Measurements from ENCODE around the gene FERMT2.

The FERMT2 gene

GRCh38 chr14:52860209-52860608, 90.6 kb downstream of the FERMT2 start:
- DNase-seq, result no peak

DNA sequence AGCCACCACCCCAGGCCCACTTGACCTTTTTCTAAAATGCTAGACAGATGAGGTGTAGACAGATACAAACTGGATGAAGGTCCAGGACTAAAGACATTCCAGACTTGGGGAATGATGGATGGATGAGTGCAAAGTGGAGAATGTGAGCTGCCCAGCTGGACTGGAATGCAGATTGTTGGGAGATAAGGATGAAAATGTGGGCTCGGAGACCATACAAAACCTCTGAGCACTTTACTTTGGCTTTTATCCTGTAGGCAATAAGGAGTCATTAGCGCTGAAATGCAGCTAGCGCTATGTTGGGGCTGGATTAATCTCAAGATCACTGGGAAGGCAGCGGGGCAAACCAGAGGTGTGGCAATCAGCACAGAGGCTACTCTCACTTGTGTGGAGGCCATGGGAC, 94.7 kb downstream of the FERMT2 start:
- no peak for DNase-seq

DNA sequence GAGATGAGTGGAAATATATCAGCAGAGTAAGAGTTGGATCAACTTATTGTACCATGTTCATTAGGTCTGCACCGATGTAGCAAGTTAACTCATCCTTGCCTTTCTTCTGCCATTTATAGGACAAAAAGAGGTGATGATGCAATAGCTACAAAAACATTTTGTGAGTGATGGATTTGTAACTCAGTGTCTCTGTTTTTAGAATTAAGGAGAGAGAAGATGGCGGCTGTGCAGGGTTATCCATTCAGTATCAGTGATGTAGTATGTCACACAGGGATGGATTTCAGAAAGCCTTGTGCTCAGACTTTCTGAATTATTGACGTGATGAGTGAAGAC, 97.4 kb downstream of the FERMT2 start:
- no peak for DNase-seq

- no peak for DNase-seq
Measured at GRCh38 chr14:52852810-52853521, 97.9 kb downstream of the FERMT2 start.

DNA sequence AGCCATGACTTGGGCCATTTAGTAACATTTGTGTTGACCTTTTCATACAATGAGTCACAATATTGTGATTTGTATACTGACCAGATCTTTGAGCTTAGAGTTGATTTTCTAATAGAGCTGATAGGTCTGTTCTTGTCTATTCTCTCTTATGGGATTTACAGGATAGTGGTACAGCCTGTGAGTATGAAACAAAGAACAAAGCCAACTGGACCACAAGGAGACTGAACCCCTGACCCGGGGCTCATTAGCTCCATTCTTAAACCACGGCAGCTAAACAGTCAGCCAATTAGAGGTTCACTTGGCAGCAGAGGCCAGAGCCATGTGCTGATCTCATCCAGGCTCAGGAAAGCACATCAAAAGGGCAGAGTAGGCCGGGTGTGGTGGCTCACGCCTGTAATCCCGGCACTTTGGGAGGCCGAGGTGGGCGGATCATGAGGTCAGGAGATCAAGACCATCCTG, 100.4 kb downstream of the FERMT2 start:
- DNase-seq, result no peak

DNA sequence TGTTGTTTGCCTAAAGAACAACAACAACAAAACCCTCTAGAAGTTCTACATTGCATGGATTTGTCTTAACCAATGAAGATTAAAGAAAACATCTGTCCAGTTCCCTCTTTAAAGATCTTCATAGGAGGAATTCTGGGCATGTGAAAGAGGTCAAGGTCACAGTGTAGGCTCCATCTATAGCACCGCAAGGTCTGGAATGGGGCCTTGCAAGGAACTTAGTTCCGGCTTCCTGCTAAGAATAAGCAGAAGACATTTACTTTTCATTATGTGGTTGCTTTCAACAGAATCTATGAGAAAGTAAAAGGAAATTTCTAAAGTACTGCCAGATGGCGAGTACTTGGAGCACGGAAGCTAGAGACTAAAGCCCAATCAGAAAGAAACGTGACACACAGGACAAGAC, 102.2 kb downstream of the FERMT2 start:
- no peak for DNase-seq

DNA sequence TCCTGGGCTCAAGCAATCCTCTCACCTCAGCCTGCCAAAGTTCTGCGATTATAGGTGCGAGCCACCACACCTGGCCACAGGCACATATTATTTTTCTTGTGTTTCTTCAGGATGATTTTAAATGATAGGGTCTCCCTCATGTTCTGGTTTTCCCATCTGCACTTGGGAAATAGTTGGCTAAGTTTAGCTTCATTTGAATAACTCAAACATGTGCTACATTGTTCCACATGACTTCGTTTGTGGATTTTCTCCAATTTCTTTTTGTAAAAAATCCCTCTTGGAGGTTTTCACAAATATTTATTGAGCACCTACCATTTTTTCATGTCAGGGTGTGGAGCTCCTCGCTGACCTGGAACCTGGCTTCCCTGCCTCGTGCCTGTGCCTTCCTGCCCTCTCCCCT, 104.3 kb downstream of the FERMT2 start:
- DNase-seq, result no peak

GRCh38 chr14:52845081-52845480, 105.8 kb downstream of the FERMT2 start:
- no peak for DNase-seq

DNA sequence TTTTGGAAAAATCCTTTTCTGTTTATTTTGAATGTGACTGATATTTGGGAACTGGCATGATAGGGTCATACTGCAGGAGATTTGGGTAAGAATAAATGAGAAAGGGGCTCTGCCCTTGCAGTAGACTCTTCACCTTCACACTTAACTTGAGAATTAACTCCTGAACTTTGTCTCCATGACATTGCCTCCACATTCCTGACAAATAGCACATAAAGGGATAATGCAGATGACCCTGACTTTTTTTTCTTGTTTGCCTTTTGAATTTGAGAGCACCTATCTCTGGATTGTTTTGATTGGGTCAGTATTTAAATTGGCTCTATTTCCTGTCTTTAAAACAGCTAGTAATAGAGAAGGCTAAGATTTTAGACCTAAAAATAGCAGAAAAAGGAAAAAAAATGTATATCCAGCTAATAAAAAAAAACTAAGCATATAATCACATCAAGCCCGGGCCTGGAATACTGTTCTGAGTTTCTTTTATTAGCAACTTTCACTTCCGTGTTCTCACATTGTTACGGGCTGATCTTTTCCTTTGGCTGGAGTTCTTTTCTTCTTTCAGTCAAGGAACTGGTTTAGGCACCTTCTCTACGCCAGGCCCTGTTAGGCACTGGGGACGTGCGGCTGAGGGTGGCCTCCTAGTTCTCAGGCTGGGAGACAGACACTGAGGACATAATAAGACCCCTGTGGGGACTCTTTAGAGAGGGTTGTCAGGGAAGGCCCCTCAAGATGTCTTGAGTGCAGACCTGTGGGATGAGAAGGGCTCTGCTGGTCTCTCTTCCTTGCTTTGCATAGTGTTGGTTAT, 106.4 kb downstream of the FERMT2 start:
- DNase-seq, result no peak

DNA sequence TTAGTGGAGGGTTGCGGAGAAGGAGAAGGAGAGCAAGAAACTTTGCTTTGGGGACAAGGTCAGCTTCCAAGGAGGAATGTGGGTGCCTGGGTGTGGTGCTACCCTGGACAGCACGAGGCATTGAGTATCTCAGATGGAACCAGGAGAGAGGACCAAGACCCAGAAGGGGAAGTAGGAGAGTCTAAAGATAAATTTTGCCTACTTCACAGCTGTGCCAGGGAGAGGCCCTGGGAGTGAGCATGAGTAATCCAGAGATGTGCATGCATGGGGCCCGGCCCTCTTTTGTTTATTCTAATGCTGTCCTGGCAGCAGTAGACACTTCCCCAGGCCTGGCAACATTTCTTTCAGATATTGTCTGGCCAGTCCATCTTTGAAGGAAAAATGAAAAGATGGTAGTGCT, 110.0 kb downstream of the FERMT2 start:
- no peak for DNase-seq

DNA sequence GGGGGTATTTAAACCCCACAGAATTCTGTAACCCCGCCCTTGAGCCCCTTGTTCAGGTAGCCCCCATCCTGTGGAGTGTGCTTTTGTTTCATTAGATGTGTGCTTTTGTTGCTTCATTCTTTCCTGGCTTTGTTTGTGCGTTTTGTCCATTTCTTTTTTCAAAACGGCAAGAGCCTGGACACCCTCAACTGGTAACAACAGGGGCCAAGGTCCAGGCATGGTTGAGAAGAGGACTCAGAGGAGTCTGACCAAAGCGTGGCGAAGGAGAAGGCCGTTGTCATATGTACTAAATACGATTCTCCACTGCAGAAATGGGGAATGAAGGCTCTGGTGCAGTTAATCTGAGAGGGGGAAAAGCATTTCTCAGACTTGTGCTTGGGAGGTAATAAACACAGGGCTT, 113.4 kb downstream of the FERMT2 start:
- no peak for DNase-seq

DNA sequence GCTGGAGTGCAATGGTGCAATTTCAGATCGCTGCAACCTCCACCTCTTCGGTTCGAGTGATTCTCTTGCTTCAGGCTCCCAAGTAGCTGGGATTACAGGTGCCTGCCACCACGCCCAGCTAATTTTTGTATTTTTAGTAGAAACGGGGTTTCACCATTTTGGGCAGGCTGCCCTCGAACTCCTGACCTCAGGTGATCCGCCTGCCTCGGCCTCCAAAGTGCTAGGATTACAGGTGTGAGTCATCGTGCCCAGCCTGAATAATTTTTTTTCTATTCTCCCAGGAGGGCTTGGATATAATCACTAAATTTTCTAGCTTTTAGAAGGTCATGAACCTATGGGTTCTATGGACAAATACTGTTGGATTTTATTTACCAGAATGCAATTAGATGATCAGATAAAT, 114.8 kb downstream of the FERMT2 start:
- no peak for DNase-seq

DNA sequence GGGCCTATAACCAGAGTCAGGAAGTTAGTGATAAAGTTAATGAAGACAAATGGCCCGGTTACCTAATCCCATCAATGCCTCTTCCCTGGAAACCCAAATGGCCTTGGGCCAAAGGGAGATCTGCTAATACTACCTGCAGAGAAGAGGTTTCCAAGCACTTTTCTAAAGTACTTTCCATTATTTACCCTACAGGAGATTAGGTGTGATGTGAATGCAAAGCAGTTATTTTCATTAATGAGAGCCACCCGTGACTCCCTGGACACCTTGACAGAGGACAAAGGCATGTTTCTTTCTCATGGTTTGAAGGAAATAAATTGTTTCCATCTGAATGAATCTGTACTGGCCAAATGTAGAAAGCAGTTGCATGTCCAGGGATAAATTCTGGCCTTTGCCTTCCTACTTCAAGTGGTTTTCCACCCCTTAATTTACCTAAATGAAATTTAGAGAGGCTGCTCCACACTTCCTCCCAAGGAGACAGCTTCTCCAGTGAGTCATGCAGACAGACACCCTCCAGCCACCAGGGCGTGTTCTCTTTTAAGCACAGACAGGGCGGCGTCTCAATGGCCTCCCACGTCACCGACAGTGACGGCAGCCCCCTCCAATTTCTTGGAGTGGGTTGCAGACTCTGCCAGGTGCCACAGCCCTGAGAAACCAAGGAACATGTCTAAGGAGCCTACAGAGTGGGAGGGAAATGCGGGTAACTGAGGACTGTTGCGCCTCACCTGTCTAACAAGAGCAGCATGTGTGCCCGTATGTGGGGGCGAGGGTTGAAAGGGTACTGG, 115.5 kb downstream of the FERMT2 start:
- DNase-seq, result peak; percentile 11

- no peak for DNase-seq
Measured at GRCh38 chr14:52834440-52834842, 116.4 kb downstream of the FERMT2 start.

DNA sequence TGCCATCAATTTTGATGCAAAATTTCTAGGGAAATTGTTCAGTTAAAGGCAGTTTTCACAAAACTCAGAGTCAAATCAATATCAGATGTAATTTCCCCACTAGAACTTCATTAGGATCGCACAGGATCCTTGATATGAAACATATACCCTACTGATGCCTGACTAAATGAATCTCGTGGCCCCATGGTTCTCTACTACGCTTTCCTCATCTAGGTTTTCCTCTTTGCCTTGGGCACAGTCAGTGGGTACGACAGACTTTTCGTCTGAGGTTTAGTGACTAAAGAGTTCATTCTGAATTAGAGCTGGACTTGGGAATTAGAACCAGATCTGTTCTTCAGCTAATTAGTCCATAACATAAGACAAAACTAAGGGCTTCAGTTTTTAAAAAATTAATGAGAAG, 117.0 kb downstream of the FERMT2 start:
- DNase-seq, result no peak

DNA sequence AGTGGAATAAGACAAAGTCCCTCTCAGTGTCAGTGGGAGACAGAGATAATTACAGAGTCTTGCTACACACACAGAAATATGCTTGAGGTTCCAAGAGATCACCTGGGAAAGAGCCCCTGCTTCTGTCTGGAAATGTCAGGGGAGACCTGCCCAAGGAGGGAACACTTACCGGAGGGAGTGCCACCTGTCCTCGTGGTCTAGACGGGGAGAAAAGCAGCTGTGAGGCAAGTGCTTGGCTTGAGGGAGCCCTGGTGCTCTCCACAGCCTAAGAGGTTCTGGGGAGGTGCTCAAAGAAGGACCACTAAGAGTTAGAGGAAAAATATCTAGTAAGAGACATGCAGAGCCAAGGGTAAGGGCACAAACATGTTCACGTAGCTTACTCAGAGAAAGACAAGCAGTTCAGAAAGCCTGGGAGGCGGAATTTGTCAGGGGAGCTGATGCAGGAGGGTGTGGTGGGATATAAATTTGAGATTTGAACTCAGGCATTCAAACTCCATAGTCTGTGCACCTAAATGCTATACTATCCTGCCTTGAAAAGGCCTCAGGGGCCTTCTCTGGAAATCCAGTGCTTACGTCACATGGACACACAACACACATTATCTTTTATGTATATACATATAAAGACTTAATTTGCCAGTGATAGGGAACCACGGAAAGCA, 121.2 kb downstream of the FERMT2 start:
- no peak for DNase-seq

- DNase-seq, result no peak
Measured at GRCh38 chr14:52827426-52827825, 123.4 kb downstream of the FERMT2 start.

- DNase-seq, result no peak
Measured at GRCh38 chr14:52825085-52825484, 125.8 kb downstream of the FERMT2 start.

DNA sequence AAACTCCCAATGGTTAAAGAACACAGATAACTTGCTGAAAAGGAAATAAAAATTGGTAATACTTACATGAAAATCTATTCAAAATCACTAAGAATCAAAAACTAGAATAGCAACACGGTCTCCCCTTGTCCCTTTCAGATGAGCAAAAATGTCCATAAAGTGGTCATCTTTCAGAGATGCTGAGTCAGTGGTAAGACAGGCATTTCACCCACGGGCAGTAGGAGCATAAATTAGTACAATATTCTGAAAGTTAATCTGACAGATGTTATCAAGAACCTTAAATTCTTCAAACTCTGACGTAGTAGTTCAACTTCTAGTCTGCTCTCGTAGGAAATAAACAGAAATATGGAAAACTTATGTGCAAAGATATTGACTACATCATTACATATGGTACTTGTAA, 126.4 kb downstream of the FERMT2 start:
- no peak for DNase-seq

DNA sequence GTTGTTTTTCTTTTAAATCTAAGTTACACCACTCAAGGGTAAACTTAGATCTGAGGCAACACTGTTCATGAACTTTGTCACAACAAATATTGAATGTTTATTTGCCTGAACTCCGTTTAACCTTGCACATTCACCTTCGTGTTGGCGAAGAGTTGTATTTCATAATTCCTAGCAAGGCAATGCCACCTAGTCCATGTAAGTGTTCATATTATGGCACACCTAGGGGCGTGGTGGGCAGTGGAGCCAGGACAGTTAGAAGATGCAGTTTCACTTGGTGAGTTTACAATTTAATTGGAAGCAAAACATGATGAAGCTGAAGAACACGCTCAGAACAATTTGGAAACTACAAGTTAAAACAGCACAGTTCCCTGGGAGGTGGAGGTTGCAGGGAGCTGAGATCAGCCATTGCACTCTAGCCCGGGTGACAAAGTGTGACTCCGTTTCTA, 129.0 kb downstream of the FERMT2 start:
- no peak for DNase-seq

DNA sequence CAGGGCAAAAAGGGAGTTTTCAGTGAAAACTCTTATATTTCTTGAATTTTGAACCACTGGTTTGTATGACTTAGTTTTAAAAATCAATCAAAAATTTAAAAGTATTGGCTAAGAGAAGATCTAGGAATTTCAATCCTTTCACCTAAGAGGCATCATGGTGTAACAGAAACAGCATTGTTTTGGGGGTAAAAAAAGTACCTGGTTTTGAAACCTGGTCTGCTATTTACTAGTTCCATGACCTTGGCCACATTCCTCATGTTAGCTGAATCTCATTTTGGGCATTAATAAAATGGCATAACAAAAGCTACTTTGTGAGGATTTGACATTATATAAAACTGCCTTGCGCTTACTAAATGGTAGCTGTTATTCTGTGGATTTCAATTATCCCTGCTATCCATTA, 142.7 kb downstream of the FERMT2 start:
- no peak for DNase-seq
